Measurements from ENCODE around the gene DRAM1.

DNA sequence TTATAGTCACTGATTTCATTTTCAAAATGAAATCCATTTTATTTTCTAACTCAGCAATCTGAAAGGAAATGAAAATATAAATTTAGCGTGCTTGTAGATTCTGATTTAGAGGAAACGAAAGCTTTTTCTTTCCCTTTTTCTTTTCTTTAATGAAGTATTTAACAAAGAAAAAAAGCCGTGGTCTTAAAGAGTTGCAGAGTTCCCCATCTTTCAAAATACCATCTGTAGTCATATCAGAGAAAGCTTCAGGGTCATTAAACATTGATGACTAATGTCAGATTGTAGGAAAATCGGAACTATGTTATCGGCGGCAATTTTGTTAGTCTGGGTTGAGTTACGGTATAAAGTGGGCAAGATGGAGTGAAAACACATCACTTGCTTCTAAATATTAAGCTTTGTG is 32.3 kb downstream of the DRAM1 start:
- TF ChIP-seq CTCF (IDR thresholded peaks at IDR 0.05), result no peak
- TF ChIP-seq ZFX (IDR thresholded peaks at IDR 0.05; ENCODE audit: borderline replicate concordance), result no peak
